Gastroesophageal sphincter (tissue), 4 donors: ENCODE data around the gene CEACAM6. TPM values are rescaled to one million over a fixed set of nuclear protein-coding genes. Genes with fewer than 3 reads are reported as not detected.

Experiments used
- ATAC-seq: fragments of 150-250 bp; one replicate; pipeline ENCODE4 v1.9.1; 2016; ENCODE audit warnings: mild to moderate bottlenecking, moderate library complexity
- H3K27ac ChIP-seq, 4 donors: fragments of 200-600 bp; sonication (generic) in 3 of 4; 1 replicate in 3 of 4; 2 replicates in 1 of 4; pipeline ENCODE4 v1.5.1; 2016 to 2019
- H3K27me3 ChIP-seq: fragments of 200-600 bp; sonication (generic); one replicate; pipeline ENCODE4 v1.5.1; 2019
- H3K36me3 ChIP-seq, 2 donors: fragments of 200-600 bp; sonication (generic); one replicate each; pipeline ENCODE4 v1.5.1; 2019; ENCODE audit warnings: control low read depth in 1 of 2
- H3K4me1 ChIP-seq, 3 donors: fragments of 200-600 bp; sonication (generic); 1 replicate in 2 of 3; 2 replicates in 1 of 3; pipeline ENCODE4 v1.5.1; 2016 to 2019; ENCODE audit warnings: control low read depth in 2 of 3
- H3K4me3 ChIP-seq, 2 donors: fragments of 200-600 bp; sonication (generic); one replicate each; pipeline ENCODE4 v1.5.1; 2019; ENCODE audit warnings: mild to moderate bottlenecking in 1 of 2, moderate library complexity in 1 of 2
- H3K9me3 ChIP-seq, 3 donors: fragments of 200-600 bp; sonication (generic); one replicate each; pipeline ENCODE4 v1.5.1; 2017 to 2019; ENCODE audit warnings: control low read depth in 2 of 3
- EP300 ChIP-seq: sonication (generic); formaldehyde crosslinking; IDR thresholded peaks from one replicate; pipeline ENCODE4 v1.6.1; 2017; ENCODE audit warnings: antibody characterized with exemption, mild to moderate bottlenecking
- POLR2A ChIP-seq, 2 donors: fragments of 450-650 bp; IDR thresholded peaks; one replicate each; pipeline ENCODE4 v1.6.1; 2017; ENCODE audit warnings: antibody characterized with exemption in 2 of 2, mild to moderate bottlenecking in 2 of 2, moderate library complexity in 1 of 2
- POLR2AphosphoS5 ChIP-seq: sonication (generic); formaldehyde crosslinking; IDR thresholded peaks from one replicate; pipeline ENCODE4 v1.6.1; 2017; ENCODE audit warnings: antibody characterized with exemption
- WGBS, 2 donors: methylation state at CpG; one replicate each; pipeline ENCODE4 v1.1.5; 2018; ENCODE audit warnings: low coverage in 1 of 2; 5-methylcytosine and 5-hydroxymethylcytosine counted together
- total RNA-seq, 4 donors: library from RNA; depleted of rRNA; stranded (reverse); fragments of >200 nt; gene quantifications; one replicate each; pipeline ENCODE4 v1.1.0, GENCODE V29; 2016
- TF ChIP-seq, protein P1 (sequence below), 4 experiments: fragments of 200-600 bp in 2 of 4; fragments of 450-650 bp in 2 of 4; sonication (generic) in 1 of 4; IDR thresholded peaks; one replicate each; pipeline ENCODE4 v1.5.1; 2017 to 2019; ENCODE audit warnings: antibody characterized with exemption in 4 of 4, mild to moderate bottlenecking in 2 of 4, moderate library complexity in 2 of 4

Gene CEACAM6
- total RNA-seq, 4 donors from 2014 or later: 0.78 to 30.2 TPM; not detected in 2

DNA sequence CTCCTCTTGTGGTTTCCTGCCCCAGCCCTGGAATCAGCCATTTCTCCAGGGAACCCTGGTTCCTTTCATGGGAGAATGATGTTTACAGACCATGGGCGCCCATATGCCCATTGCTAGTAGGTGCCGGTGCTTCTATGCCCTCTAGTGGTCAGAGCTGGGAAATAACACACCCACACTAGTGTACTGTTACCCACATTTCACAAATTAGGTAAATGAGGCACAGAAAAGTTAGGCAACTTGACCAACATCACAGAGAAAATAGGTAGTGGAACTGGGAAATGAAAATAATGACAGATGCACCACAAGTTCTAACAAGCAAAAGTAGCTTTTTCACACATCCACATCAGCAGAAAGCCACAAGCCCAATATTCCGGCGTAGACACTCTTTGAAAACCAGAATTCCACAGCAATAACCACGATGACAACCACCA, 39.7 kb downstream of the CEACAM6 start:
- Histone ChIP-seq H3K27me3 (peaks cover 60% of the 10 kb centered on the region), H3K36me3 (no peaks in the 10 kb centered on the region), H3K9me3 (no peaks in the 10 kb centered on the region), H3K27ac (no peak overlapping the region), H3K4me1 (peaks cover 0 to 11% (median 0%) of the 10 kb centered on the region in 3 donors), H3K4me3 (no peak overlapping the region)
- 57 to 68% methylated on average over 3 to 4 of the region's 5 CpGs for WGBS, 2 donors
- no peak for ATAC-seq
- TF ChIP-seq, protein P1, sequence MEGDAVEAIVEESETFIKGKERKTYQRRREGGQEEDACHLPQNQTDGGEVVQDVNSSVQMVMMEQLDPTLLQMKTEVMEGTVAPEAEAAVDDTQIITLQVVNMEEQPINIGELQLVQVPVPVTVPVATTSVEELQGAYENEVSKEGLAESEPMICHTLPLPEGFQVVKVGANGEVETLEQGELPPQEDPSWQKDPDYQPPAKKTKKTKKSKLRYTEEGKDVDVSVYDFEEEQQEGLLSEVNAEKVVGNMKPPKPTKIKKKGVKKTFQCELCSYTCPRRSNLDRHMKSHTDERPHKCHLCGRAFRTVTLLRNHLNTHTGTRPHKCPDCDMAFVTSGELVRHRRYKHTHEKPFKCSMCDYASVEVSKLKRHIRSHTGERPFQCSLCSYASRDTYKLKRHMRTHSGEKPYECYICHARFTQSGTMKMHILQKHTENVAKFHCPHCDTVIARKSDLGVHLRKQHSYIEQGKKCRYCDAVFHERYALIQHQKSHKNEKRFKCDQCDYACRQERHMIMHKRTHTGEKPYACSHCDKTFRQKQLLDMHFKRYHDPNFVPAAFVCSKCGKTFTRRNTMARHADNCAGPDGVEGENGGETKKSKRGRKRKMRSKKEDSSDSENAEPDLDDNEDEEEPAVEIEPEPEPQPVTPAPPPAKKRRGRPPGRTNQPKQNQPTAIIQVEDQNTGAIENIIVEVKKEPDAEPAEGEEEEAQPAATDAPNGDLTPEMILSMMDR (IDR thresholded peaks at IDR 0.05): peak; percentile 46 to 71 (median 50)
- TF ChIP-seq POLR2A (IDR thresholded peaks at IDR 0.05): no peak

DNA sequence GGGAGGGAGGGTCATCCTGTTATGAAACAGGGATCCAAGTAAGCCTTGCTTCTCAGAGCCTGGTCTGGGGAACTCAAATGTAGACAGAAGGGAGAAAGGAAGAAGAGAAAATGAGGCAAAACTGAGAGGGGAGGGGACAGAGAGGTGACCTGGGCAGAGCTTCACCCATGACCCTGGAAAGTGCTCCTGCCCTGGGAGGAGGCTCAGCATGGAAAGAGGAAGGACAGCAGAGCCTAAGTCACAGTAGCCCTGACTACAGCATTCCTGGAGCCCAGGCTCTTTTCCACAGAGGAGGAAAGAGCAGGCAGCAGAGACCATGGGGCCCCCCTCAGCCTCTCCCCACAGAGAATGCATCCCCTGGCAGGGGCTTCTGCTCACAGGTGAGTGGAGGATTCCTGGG, 41.0 kb downstream of the CEACAM6 start, which contains the start of gene CEACAM3:
CEACAM3 (plus strand) TSS at position 226 of the 400 bp plus-strand sequence; CDS start at position 317, 91 bp downstream.
- TF ChIP-seq, protein P1 (IDR thresholded peaks at IDR 0.05): no peak
- H3K27me3 ChIP-seq: peaks cover 52% of the 10 kb centered on the region
- no peak for ATAC-seq
- H3K4me3 ChIP-seq: no peak within 1 kb of the TSS
- H3K27ac ChIP-seq: no peak within 1 kb of the TSS
- peaks cover 0 to 11% (median 0%) of the 10 kb centered on the region in 3 donors for H3K4me1 ChIP-seq
- no peaks in the 10 kb centered on the region for H3K9me3 ChIP-seq
- H3K36me3 ChIP-seq: no peaks in the 10 kb centered on the region

DNA sequence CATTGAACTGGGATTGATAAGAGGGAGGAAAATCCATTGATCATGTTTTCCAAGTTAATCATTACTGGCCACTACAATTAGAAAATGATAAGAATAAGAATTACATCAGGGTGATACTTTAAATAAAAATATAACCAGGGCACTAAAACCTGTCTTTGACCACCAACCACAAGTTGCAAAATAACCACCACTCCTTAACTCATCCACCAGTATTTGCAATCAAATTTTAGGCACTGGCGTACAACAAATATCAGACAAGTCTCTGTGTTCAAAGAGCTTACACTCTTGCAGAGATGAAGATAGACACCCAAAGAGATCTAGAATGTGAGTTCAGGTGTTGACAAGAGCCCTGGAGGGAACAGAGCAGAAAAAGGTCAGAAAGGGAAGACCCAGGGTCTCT, 41.6 kb downstream of the CEACAM6 start:
- Histone ChIP-seq H3K4me1 (peaks cover 0 to 11% (median 0%) of the 10 kb centered on the region in 3 donors), H3K27ac (no peak overlapping the region), H3K27me3 (peaks cover 47% of the 10 kb centered on the region), H3K36me3 (no peaks in the 10 kb centered on the region), H3K9me3 (no peaks in the 10 kb centered on the region), H3K4me3 (no peak overlapping the region)
- 100% methylated on average over 1 of the region's 1 CpG for WGBS, 2 donors
- TF ChIP-seq POLR2A (IDR thresholded peaks at IDR 0.05): no peak
- TF ChIP-seq EP300: no peak
- TF ChIP-seq POLR2AphosphoS5: no peak
- TF ChIP-seq, protein P1 (IDR thresholded peaks at IDR 0.05): no peak
- no peak for ATAC-seq

DNA sequence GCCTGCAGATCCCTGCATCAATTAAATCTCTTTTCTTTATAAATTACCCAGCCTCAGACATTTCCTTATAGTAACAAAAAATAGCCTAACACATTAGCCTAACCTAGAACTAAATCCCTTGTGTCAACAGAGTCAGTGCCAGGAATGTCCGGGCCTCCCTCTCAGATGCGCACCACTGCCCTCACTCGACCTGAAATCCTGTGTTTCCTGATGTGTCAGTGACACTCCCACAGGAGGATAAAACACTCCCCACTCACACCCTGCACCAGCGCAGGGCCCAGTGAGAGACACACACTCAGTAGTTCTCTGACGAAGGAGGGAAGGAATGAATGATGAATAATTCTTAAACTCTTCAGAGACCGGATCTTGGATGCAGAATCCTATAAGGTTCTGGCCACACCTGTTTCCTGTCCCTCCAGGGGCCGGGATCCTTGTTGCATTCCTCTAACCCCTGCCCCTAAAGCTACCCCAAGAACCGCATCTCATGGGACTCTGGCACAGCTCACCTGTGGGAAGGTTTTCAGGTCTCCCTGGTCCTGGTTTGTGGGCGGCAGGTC, 44.2 kb downstream of the CEACAM6 start:
- Histone ChIP-seq H3K9me3 (no peaks in the 10 kb centered on the region), H3K27me3 (peaks cover 22% of the 10 kb centered on the region), H3K4me1 (peaks cover 0 to 11% (median 0%) of the 10 kb centered on the region in 3 donors), H3K36me3 (no peaks in the 10 kb centered on the region), H3K4me3 (no peak overlapping the region), H3K27ac (no peak overlapping the region)
- ATAC-seq: no peak
- TF ChIP-seq POLR2A (IDR thresholded peaks at IDR 0.05): no peak
- TF ChIP-seq POLR2AphosphoS5: no peak
- TF ChIP-seq EP300: no peak
- TF ChIP-seq, protein P1 (IDR thresholded peaks at IDR 0.05): no peak
- 30 to 43% methylated on average over 3 to 9 of the region's 9 CpGs for WGBS, 2 donors

DNA sequence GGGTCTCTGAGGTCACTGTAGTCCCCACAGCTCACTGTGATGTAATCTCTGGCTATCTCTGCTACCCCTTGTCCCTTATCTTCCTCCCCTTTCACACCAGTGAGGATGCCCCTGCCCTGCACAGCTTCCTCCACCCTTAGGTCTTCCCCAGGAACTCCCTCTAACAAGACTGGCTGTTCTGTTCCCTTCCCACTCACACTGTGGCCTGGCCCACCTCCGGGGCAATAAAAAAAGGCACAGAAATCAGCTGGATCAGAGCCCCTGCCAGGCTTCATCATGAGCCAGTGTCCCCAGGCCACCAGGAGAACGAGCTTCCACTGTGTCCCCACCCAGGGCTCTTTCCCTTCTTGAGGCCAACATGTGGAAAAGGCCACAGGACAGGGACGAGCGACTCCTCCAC, 45.7 kb downstream of the CEACAM6 start:
- WGBS, 2 donors: no CpG with 5 or more reads among the region's 4 CpGs
- Histone ChIP-seq H3K36me3 (no peaks in the 10 kb centered on the region), H3K27me3 (peaks cover 17% of the 10 kb centered on the region), H3K9me3 (no peaks in the 10 kb centered on the region), H3K4me3 (no peak overlapping the region), H3K4me1 (peaks cover 0 to 11% (median 0%) of the 10 kb centered on the region in 3 donors), H3K27ac (no peak overlapping the region)
- no peak for ATAC-seq
- no peak for TF ChIP-seq POLR2AphosphoS5
